Peyer's patch (tissue), 4 donors: Measurements from ENCODE around the gene NAP1L4.

Source experiments
- CTCF ChIP-seq, 6 experiments: fragments of 450-650 bp in 4 of 6; fragments of 200-600 bp in 2 of 6; sonication (generic) in 1 of 6; IDR thresholded peaks; one replicate each; pipeline ENCODE4 v1.5.1; 2017 to 2019; ENCODE audit warnings: antibody characterized with exemption in 6 of 6, mild to moderate bottlenecking in 3 of 6, moderate library complexity in 1 of 6
- POLR2A ChIP-seq, 2 donors: fragments of 450-650 bp; IDR thresholded peaks; one replicate each; pipeline ENCODE4 v1.5.1; 2017; ENCODE audit warnings: antibody characterized with exemption in 2 of 2, mild to moderate bottlenecking in 2 of 2, moderate library complexity in 2 of 2

DNA sequence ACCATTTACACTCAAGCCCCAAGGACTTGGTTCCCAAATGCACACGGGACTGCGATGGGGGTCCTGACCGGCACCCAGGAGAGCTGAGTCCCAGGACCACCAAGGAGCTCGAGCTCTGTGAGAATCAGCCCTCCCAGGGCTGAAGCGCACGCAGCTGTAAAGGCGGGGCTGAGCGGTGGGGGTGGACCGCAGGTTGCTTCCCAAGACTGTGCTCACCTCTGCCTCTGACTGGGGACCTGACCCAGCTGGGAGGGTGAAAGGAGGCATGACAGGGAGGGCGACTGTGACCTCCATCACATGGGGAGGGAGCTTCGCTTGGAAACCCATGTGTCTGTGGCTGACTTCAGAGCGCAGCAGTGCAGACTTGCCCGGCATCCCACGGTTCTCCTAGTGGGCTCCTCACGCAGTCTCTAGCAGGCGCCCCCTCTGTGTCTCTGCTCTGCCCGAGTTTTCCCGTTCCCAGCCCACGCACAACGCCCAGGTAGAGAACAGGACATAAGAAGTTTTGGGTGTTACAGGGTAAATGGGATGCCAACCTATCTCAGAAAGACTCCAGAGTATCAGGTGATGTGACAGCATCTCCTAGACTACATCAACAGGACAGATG lies 15.4 kb upstream of the NAP1L4 start:
- TF ChIP-seq CTCF (IDR thresholded peaks at IDR 0.05) = no peak
- no peak for TF ChIP-seq POLR2A (IDR thresholded peaks at IDR 0.05)
